Suppressor macrophage treated with lipopolysaccharide for 1 hour (primary cell): ENCODE results near the gene GALM.

Experiments
- DNase-seq, 3 donors: peaks; one replicate each; pipeline ENCODE4 v3.0.0-alpha.2; 2020 to 2022

The GALM gene

GRCh38 chr2:38775921-38776225 lies 110.0 kb downstream of the GALM start:
- DNase-seq = no peak

DNA sequence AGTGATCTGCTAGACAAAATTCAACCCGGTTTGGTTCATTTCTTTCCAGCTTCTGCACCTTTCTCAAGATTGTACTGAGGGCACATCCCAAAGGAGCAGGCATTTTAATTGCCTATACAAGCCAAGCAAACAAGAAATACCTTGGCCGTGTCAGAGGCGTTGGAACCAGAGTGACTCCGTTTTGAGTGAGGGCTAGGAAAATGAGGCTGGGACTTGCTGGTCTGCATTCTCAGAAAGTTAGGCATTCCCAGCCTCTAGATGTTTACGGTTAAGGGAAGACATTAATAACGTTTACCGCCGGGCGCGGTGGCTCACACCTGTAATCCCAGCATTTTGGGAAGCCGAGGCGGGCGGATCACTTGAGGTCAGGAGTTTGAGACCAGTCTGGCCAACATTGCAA lies 110.6 kb downstream of the GALM start:
- no peak for DNase-seq

DNA sequence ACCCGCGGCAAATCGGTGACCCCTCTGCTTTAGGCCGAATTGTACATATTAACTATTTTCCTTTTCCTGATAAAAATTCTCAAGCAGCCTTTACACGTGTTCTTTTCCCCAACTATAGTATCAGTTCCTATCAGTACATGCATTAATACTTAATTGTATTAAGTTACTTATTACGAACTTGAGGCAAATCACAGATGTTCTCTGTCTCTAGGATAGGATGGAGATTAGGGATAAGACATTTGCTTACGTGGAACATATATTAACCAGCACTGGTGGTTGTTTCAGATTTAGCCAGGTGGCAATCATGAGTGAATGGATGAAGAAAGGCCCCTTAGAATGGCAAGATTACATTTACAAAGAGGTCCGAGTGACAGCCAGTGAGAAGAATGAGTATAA lies 112.8 kb downstream of the GALM start:
- DNase-seq = no peak

GRCh38 chr2:38783586-38783985 lies 117.7 kb downstream of the GALM start:
- no peak for DNase-seq
